Measurements from ENCODE around the gene PLVAP. TPM values are rescaled to one million over a fixed set of nuclear protein-coding genes. Genes with fewer than 3 reads are reported as not detected.

Gene PLVAP
- total and polyA plus RNA-seq, 12 donors: 27.9 to 381 (median 84.0) TPM

DNA sequence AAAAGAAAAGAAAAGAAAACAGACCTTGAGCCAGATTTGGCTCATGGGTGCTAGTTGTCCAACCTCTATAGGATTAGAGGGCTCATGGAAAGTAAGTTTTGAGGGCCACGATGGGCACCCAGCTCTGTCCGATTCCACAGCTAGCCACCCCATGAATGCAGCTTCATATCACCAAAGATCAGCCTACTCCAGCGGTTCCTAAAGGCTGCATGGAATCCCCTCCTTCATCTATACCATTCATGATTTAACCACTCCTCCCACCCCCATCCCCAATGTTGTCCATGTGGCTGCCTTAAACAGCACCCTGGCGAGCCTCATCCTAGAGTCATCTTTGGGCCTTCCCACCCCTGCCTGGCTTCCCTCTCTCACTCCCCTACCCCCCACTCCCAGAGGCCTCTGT, 44.8 kb upstream of the PLVAP start:
- Histone ChIP-seq H3K36me3 (replicated peaks in 1 of 2) (no peaks in the 10 kb centered on the region), H3K9me3 (replicated peaks in 1 of 3) (no peaks in the 10 kb centered on the region), H3K27me3 (no peaks in the 10 kb centered on the region), H3K27ac (no peak overlapping the region), H3K4me1 (replicated peaks in 1 of 2) (peaks cover 9 to 13% of the 10 kb centered on the region in 2 donors), H3K4me3 (no peak overlapping the region)
- WGBS, 4 donors: 94 to 100% (median 95%) methylated on average over 4 of the region's 4 CpGs
- TF ChIP-seq POLR2A (IDR thresholded peaks at IDR 0.05): no peak
- TF ChIP-seq, protein P1, sequence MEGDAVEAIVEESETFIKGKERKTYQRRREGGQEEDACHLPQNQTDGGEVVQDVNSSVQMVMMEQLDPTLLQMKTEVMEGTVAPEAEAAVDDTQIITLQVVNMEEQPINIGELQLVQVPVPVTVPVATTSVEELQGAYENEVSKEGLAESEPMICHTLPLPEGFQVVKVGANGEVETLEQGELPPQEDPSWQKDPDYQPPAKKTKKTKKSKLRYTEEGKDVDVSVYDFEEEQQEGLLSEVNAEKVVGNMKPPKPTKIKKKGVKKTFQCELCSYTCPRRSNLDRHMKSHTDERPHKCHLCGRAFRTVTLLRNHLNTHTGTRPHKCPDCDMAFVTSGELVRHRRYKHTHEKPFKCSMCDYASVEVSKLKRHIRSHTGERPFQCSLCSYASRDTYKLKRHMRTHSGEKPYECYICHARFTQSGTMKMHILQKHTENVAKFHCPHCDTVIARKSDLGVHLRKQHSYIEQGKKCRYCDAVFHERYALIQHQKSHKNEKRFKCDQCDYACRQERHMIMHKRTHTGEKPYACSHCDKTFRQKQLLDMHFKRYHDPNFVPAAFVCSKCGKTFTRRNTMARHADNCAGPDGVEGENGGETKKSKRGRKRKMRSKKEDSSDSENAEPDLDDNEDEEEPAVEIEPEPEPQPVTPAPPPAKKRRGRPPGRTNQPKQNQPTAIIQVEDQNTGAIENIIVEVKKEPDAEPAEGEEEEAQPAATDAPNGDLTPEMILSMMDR (IDR thresholded peaks at IDR 0.05): no peak
- intact Hi-C loops (cut with DNase I): no loop called here
- no peak for DNase-seq

DNA sequence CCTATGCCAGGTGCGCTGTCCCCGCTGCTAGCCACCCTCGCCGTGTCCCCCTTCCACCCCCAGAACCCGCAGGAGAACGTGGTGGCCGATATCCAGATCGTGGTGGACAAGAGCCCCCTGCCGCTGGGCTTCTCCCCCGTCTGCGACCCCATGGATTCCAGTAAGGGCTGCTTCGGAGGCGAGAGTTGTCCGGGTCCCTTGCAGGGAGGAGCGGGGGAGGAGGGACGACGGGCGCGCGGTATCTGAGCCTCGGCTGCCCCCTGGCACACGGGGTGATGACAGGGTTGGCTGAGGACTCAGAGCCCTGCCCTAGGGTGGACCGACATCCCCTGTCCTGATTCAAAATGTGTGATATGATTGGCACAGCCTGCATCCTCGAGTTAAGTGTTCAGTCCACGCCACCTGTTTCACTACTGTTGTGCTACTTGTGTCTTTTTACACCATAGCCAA, 43.4 kb upstream of the PLVAP start:
- H3K4me1 ChIP-seq (replicated peaks in 1 of 2): peaks cover 9 to 13% of the 10 kb centered on the region in 2 donors
- TF ChIP-seq, protein P1 (IDR thresholded peaks at IDR 0.05): peak in 2 of 6 experiments; percentile 21 to 37
- TF ChIP-seq POLR2A (IDR thresholded peaks at IDR 0.05): peak in 1 of 2 donors; percentile 40
- DNase-seq: peak; percentile 67 to 74 (median 68)
- intact Hi-C loops (cut with DNase I): no loop called here
- H3K27ac ChIP-seq: peak overlapping the region; percentile 56 to 91 (median 69)
- no peaks in the 10 kb centered on the region for H3K9me3 ChIP-seq (replicated peaks in 1 of 3)
- WGBS, 4 donors: 3 to 7% (median 5%) methylated on average over 8 to 25 of the region's 25 CpGs
- H3K36me3 ChIP-seq (replicated peaks in 1 of 2): no peaks in the 10 kb centered on the region
- peak overlapping the region; percentile 9 to 95 (median 80) for H3K4me3 ChIP-seq
- H3K27me3 ChIP-seq: no peaks in the 10 kb centered on the region

DNA sequence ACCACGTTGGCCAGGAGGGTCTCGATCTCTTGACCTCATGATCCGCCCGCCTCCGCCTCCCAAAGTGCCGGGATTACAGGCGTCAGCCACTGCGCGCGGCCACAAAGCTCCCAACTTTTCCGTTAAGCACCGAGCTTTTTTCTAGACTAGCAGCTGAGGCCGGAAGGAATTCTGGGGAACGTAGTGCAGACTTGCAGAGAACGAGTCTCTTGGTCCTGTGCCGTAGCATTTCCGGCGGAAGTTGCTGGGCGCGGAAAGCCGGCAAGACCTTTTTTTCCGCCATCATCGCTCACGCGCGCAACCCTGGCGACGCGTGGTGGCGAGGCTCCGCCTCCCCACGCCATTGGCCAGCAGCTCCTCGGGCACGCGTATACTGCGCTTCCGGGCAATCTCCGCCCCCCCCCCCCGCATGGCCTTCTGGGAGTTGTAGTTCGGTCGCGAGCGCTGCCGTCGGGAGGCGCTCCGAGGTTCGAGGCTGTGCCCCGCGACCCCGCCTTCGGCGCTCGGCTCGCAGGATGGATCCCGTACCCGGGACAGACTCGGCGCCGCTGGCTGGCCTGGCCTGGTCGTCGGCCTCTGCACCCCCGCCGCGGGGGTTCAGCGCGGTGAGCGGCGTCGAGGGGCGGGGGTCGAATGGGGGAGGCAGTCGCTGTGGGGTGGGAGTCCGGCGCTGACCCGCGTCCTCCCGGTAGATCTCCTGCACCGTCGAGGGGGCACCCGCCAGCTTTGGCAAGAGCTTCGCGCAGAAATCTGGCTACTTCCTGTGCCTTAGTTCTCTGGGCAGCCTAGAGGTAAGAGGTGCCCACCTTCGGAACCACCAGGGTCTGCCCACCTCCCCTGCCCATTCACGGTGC, 42.7 kb upstream of the PLVAP start, which contains the start of gene MVB12A:
Gene MVB12A, plus strand, starts transcription at position 427 of the 854 bp plus-strand sequence. Its CDS starts 89 bp downstream, at position 516.
- DNase-seq: peak; percentile 97 to 99 (median 98)
- TF ChIP-seq, protein P1 (IDR thresholded peaks at IDR 0.05): no peak
- TF ChIP-seq POLR2A (IDR thresholded peaks at IDR 0.05): peak in 1 of 2 donors; percentile 80
- H3K4me1 ChIP-seq (replicated peaks in 1 of 2): peaks cover 9 to 13% of the 10 kb centered on the region in 2 donors
- intact Hi-C loops (cut with DNase I): no loop called here
- peak within 1 kb of the TSS; percentile 9 to 95 (median 80) for H3K4me3 ChIP-seq
- H3K36me3 ChIP-seq (replicated peaks in 1 of 2): no peaks in the 10 kb centered on the region
- 0 to 1% (median 0%) methylated on average over 7 to 85 of the region's 85 CpGs for WGBS, 4 donors
- no peaks in the 10 kb centered on the region for H3K27me3 ChIP-seq
- no peaks in the 10 kb centered on the region for H3K9me3 ChIP-seq (replicated peaks in 1 of 3)
- peak within 1 kb of the TSS; percentile 77 to 91 (median 83) for H3K27ac ChIP-seq

DNA sequence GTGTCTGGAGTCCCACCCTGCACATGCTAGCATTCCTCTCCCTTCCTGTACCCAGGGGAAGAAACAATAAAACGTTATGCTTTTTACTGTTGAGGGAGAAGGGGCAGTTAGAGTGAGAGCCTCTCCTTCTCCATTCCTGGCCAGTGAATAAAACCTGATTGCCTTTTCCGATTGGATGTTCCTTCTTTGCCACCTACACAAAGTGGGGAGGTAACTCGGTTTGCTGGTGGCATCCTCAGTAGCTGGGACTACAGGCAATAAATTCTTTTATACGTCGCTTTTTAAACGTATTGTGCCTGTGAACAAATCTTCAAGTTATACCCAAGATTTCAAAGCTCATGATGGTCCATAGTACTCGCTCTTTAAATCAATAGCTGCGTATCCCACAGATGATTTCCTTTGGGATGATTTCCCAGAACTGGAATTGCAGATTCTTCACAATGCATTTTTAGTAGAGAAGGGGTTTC, 42.0 kb upstream of the PLVAP start:
- DNase-seq: no peak
- Histone ChIP-seq H3K4me1 (replicated peaks in 1 of 2) (peaks cover 9 to 13% of the 10 kb centered on the region in 2 donors), H3K36me3 (replicated peaks in 1 of 2) (peaks cover 0 to 4% of the 10 kb centered on the region in 2 donors), H3K27ac (peak overlapping the region; percentile 77 to 91 (median 83)), H3K9me3 (replicated peaks in 1 of 3) (no peaks in the 10 kb centered on the region), H3K4me3 (peak overlapping the region in 2 of 4 donors; percentile 15 to 95), H3K27me3 (no peaks in the 10 kb centered on the region)
- TF ChIP-seq, protein P1 (IDR thresholded peaks at IDR 0.05): no peak
- no peak for TF ChIP-seq POLR2A (IDR thresholded peaks at IDR 0.05)
- WGBS, 4 donors: 7 to 13% (median 12%) methylated on average over 8 of the region's 8 CpGs
- intact Hi-C loops (cut with DNase I): no loop called here

Data from adrenal gland (tissue), 12 donors.